PC-3 (cell line): Measurements from ENCODE around the gene KIF25.

Experiments used
- EZH2 ChIP-seq: fragments of 300-600 bp; sonication (generic); IDR thresholded peaks from one replicate; pipeline ENCODE4 v1.6.1; 2017; ENCODE audit warnings: antibody characterized with exemption, mild to moderate bottlenecking, low read length; ENCODE audit not compliant: unreplicated experiment
- TF ChIP-seq, protein P1 (sequence below): fragments of 300-600 bp; sonication (generic); conservative IDR thresholded peaks from 2 replicates; pipeline ENCODE4 v1.5.1; 2017; ENCODE audit warnings: antibody characterized with exemption, low read depth, mild to moderate bottlenecking, low read length

DNA sequence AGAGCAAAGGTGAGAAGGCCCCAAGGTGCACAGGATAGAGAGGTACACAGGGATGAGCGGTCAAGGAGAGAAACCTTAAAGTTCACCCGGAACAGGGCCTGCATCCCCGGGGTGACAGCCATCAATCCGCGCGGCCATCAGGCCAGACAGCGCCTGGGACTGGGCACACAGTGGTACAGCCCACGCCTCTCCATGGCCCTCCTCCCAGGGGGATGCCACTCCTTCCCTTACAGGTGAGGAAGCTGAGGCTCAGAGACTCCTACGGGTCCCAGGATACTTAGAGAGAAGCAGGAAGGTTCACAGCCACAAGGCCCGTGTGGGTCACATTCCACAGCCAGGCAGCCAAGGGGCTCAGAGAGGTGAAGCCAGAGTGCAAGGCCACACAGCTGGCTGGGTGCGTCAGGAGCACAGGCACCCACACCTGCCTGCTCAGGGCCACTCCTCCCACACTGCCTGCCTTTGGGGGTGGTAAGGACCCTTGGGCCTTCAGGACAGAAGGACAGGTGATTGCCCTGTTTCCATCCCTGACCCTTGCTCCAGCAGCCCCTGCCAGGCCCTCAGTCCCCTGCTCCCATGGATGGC lies 66.8 kb downstream of the KIF25 start:
- TF ChIP-seq EZH2, result no peak
- TF ChIP-seq, protein P1, sequence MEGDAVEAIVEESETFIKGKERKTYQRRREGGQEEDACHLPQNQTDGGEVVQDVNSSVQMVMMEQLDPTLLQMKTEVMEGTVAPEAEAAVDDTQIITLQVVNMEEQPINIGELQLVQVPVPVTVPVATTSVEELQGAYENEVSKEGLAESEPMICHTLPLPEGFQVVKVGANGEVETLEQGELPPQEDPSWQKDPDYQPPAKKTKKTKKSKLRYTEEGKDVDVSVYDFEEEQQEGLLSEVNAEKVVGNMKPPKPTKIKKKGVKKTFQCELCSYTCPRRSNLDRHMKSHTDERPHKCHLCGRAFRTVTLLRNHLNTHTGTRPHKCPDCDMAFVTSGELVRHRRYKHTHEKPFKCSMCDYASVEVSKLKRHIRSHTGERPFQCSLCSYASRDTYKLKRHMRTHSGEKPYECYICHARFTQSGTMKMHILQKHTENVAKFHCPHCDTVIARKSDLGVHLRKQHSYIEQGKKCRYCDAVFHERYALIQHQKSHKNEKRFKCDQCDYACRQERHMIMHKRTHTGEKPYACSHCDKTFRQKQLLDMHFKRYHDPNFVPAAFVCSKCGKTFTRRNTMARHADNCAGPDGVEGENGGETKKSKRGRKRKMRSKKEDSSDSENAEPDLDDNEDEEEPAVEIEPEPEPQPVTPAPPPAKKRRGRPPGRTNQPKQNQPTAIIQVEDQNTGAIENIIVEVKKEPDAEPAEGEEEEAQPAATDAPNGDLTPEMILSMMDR, result no peak
